Heart left ventricle (tissue), 13 donors: ENCODE measurements around the gene HSD17B10.

Experiments used
- POLR2A ChIP-seq, 2 donors: fragments of 450-650 bp; IDR thresholded peaks; one replicate each; pipeline ENCODE4 v1.6.1; 2017; ENCODE audit warnings: antibody characterized with exemption in 2 of 2, mild to moderate bottlenecking in 2 of 2, moderate library complexity in 2 of 2
- TF ChIP-seq, protein P1 (sequence below), 12 donors: fragments of 200-600 bp; sonication (generic) in 4 of 12; IDR thresholded peaks; one replicate each; pipeline versions ENCODE4 v1.5.0 to v1.8.0; 2018 to 2022; ENCODE audit warnings: antibody characterized with exemption in 12 of 12, mild to moderate bottlenecking in 5 of 12
- donor health status: ischemic (EF 13 %, LVEDD 7.1; RV severe dilation, severe dysfunction).
- donor health status: DM: no; HTN: yes; CAD: no.
- donor health status: DM: no; HTN: no; CAD: no.
- donor health status: ischemic (EF 25% LVEDD 6.9; RV normal size, moderate dysfunction).
- donor health status: ischemic (EF 25% LVEDD 5.7; RV mildly dilated, moderate dysfunction).
- donor health status: ischemic (EF 35%, LVEDD 5.7; RV mildly dilated, moderate dysfunction).
- donor health status: nonischemic (EF 11% LVEDD 7.7; RV severe dilation, severe dysfunction).
- donor health status: DM: yes; HTN: yes; CAD: no.
- donor health status: PGD.
- donor health status: ischemic (EF 29% LVEDD 5.4; RV normal size, mild dysfunction).
- donor health status: nonischemic (EF 23%, LVEDD 6.1; RV moderate dilation, normal function).

DNA sequence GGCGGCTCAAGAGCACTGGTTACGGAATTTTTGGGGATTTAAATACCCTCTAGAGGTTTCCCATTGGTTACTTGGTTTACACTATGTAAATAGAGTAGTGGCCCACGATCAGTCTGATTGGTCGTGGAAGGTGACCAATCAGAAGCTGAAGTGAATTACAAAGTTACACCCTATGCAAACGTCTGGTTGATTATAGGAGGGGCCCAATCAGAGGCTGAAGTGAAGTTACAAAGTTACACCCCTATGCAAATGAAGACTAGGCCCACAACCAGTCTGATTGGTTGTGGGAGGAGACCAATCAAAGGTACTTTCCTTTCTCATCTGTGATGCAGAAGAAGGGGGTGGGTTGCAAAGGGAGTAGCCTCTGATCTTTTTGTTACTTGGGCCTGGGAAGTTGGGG is 45.1 kb upstream of the HSD17B10 start:
- TF ChIP-seq, protein P1, sequence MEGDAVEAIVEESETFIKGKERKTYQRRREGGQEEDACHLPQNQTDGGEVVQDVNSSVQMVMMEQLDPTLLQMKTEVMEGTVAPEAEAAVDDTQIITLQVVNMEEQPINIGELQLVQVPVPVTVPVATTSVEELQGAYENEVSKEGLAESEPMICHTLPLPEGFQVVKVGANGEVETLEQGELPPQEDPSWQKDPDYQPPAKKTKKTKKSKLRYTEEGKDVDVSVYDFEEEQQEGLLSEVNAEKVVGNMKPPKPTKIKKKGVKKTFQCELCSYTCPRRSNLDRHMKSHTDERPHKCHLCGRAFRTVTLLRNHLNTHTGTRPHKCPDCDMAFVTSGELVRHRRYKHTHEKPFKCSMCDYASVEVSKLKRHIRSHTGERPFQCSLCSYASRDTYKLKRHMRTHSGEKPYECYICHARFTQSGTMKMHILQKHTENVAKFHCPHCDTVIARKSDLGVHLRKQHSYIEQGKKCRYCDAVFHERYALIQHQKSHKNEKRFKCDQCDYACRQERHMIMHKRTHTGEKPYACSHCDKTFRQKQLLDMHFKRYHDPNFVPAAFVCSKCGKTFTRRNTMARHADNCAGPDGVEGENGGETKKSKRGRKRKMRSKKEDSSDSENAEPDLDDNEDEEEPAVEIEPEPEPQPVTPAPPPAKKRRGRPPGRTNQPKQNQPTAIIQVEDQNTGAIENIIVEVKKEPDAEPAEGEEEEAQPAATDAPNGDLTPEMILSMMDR (IDR thresholded peaks at IDR 0.05) = no peak
- TF ChIP-seq POLR2A (IDR thresholded peaks at IDR 0.05) = no peak
